ENCODE results near the gene PTPRD.

Gene PTPRD

GRCh38 chr9:8382266-8382665 lies 2230.5 kb downstream of the PTPRD start:
- no peak for DNase-seq (ENCODE audit: low read depth)

GRCh38 chr9:8381601-8382000 lies 2231.2 kb downstream of the PTPRD start:
- no peak for DNase-seq (ENCODE audit: low read depth)

GRCh38 chr9:8374471-8374870 lies 2238.3 kb downstream of the PTPRD start:
- no peak for DNase-seq (ENCODE audit: low read depth)

- DNase-seq (ENCODE audit: low read depth) = no peak
Measured at GRCh38 chr9:8371686-8372085, 2241.1 kb downstream of the PTPRD start.

- DNase-seq (ENCODE audit: low read depth) = no peak
Measured at GRCh38 chr9:8366161-8366926, 2246.5 kb downstream of the PTPRD start.

- DNase-seq (ENCODE audit: low read depth) = no peak
Measured at GRCh38 chr9:8365466-8366160, 2247.2 kb downstream of the PTPRD start.

- DNase-seq (ENCODE audit: low read depth) = peak; percentile 61
Measured at GRCh38 chr9:8365029-8365428, 2247.8 kb downstream of the PTPRD start.

GRCh38 chr9:8364026-8364752 lies 2248.6 kb downstream of the PTPRD start:
- DNase-seq (ENCODE audit: low read depth) = no peak

GRCh38 chr9:8362250-8362649 lies 2250.6 kb downstream of the PTPRD start:
- DNase-seq (ENCODE audit: low read depth) = no peak

GRCh38 chr9:8361364-8361763 lies 2251.4 kb downstream of the PTPRD start:
- DNase-seq (ENCODE audit: low read depth) = no peak

GRCh38 chr9:8356406-8356805 lies 2256.4 kb downstream of the PTPRD start:
- no peak for DNase-seq (ENCODE audit: low read depth)

GRCh38 chr9:8351436-8351835 lies 2261.4 kb downstream of the PTPRD start:
- no peak for DNase-seq (ENCODE audit: low read depth)

GRCh38 chr9:8349901-8350300 lies 2262.9 kb downstream of the PTPRD start:
- DNase-seq (ENCODE audit: low read depth) = no peak

- no peak for DNase-seq (ENCODE audit: low read depth)
Measured at GRCh38 chr9:8349376-8349775, 2263.4 kb downstream of the PTPRD start.

GRCh38 chr9:8348756-8349155 lies 2264.0 kb downstream of the PTPRD start:
- no peak for DNase-seq (ENCODE audit: low read depth)

GRCh38 chr9:8346296-8346695 lies 2266.5 kb downstream of the PTPRD start:
- no peak for DNase-seq (ENCODE audit: low read depth)

- no peak for DNase-seq (ENCODE audit: low read depth)
Measured at GRCh38 chr9:8338767-8339510, 2273.9 kb downstream of the PTPRD start.

- DNase-seq (ENCODE audit: low read depth) = no peak
Measured at GRCh38 chr9:8337834-8338766, 2274.7 kb downstream of the PTPRD start.

GRCh38 chr9:8332871-8333270 lies 2279.9 kb downstream of the PTPRD start:
- DNase-seq (ENCODE audit: low read depth) = no peak

- no peak for DNase-seq (ENCODE audit: low read depth)
Measured at GRCh38 chr9:8332331-8332650, 2280.5 kb downstream of the PTPRD start.
